Superior temporal gyrus (tissue), 1 donor: ENCODE results near the gene ADGRG7.

ENCODE experiments used
- DNase-seq: peaks from one replicate; pipeline ENCODE4 v3.0.0-alpha.2; 2016; ENCODE audit errors: extremely low spot score

ADGRG7 gene

DNA sequence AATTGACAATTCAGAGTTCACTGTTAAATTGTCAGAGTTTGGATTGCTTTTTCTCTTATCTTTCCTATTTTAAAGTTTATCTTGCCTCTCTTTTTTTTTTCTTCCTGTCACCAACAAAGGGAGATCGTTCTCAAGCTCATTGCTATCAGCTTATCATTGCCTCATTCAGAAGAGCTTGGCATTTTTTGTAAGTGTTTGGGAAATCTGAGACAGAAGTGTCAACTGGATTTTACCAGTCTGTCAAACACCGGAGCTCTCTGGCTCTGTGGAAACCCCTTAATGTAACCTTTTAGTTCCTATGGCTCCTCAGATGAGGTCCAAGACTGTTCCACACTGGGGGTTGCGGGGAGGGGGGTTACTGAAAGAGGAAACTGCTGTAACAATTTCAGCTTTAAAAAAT lies 89.3 kb downstream of the ADGRG7 start:
- DNase-seq: no peak

DNA sequence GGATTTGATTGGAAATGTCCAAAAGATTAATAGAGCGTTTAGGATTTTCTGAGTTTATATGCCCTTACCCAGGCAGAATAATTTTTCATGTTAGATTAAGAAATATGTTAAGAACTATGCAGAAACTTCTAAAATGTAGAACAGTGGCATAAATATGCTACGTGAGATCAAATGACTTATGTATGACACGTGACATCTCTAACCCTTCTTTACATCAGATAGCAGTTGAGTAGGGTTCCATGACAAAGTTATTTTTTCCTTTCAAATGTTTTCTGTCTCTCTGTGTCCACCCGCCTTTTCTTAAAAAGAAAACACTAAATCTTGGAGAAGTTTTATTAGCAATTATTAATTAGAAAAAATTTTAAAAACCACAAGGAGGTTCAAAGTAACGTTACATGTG lies 91.3 kb downstream of the ADGRG7 start:
- DNase-seq: no peak

DNA sequence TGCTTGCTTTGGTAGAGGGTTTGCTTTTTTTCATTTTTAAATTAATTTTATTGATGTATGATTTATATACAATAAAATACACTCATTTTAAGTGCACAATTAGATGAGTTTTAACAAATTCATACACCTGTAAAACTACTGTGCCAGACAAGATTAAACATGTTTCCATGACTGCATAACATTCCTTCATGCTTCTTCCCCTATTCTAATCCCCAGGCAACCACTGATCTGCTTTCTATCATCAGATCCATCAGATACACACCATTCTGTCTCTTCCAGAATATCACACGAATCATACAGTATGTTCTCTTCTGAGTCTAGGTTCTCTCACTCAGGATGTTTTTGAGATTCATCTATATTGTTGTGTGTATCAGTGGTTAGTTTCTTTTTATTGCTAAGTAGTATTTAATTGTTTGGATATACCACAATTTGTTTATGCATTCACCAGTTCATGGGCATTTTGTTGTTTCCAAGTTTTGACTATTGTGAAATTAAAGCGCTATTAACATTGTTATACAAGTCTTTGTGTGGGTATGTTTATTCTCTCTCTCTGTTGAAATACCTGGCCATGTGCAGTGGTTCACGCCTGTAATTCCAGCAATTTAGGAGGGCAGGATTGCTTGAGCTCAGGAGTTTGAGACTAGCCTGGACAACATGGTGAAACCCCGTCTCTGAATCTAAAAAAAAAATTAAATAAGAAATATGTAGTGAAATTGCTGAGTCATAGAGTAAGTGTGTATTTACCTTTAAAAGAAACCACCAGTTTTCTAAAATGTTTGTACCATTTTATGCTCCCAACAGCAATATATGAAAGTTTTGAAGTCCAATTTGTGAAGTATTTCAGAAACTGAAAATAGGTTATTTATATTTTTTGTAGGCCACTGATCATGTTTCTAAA lies 92.9 kb downstream of the ADGRG7 start:
- DNase-seq: no peak

DNA sequence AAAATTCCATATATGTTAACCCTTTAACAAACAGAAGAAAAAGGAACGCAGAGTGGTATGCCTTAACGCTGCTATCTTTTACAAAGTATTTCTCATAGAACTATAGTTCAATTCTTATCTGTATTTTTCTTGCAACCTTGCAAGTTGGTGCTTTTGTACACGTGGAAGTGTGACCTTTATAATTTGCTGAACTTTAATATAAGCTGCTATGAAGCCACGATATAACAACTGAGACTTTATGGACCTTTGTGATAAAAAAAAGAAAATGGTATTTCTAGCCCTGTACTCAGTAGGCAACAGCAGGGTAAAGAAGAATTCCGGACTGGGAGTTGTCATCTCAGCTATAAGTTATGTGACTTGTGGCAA lies 93.6 kb downstream of the ADGRG7 start:
- DNase-seq: no peak

DNA sequence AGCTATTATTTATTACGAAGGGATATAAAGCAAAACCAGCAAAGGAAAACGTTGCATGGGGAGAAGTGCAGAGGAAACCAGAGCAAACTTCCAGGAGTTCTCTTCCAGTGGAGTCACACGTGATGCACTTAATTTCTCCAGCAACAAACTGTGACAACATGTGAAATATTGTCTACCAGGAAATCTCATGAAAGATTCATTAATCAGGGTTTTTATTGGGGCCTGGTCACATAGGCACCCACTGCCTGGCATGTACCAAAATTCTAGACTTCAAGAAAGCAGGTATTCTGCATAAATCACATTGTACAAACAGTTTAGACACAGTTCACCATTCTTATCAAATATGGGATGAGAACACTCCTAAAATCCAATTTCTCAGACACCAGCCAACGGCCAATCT lies 94.5 kb downstream of the ADGRG7 start:
- no peak for DNase-seq

DNA sequence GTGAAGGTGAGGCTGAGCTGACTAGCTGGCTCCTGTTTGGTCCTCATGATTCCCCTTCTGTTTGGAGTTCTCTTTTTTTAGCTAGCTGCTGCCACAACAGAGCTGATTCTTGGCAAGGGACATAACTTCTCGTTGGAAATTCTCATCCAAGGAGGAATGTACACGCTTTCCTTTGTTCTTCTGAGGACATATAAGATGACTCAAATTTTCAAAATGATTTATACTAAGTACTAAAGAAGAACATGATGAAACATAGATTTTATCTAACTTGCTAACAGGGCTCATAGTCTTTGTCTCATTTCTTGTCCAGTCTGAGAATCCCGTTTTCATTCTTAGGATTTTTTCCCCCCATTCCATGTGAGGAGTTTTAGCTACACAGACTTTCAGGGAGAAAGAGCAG lies 97.0 kb downstream of the ADGRG7 start:
- DNase-seq: no peak

DNA sequence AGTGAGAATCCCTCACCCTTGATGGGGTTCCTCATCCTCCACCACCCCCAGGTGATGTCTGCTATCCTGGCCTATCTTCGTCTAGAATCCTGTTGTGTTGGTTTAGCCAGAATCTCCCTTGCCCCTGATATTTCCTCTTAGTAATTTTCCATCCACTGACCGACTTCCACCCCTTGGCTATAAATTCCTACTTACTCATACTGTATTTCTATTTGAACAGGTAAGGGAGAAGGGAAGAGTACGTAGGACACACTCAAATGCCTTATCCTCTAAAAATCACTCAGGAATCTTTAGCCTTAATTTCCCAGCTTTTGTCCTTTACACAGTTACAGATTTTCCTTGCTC lies 99.2 kb downstream of the ADGRG7 start:
- no peak for DNase-seq

DNA sequence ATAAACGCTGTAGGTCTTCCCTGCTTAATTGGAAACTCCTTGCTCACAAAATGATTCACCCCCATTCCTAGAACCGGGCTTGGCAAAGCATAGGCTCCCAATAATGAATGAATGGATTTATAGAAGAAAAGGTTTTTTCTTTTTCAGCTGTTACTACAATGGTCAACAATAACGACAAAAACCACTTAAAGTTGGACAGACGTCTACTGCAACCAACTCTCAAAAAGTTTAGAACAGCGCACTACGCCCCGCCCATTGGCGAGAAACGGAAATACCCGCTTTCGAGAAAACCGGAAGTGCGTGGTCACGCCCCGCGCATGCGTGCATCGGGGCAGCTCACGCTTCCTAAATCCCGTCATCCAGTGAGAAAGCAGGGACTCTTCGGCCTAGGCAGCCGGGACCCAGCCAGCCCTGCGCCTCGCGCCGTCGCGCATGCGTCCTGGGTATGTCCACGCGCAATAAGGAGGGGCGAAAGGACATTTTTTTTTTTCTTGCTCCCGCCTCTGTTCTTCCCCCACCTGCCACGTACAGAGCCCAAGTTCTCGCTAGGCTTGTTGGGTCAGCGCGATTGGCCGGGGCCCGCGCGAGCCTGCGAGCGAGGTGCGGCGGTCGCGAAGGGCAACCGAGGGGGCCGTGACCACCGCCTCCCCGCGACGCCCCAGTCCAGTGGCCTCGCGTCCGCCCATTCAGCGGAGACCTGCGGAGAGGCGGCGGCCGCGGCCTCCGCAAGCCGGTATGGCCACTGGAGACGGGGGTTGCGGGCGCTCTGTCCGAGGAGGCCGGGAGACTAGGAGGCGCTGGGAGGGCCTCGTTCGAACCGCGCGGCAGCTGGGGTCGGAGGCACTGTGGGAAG lies 99.8 kb downstream of the ADGRG7 start, which contains the start of gene TFG:
Gene TFG (plus strand): TSS at position 506 of the 853 bp plus-strand sequence. CDS start 4,192 bp downstream, outside the sequence.
- peak; percentile 99 for DNase-seq

DNA sequence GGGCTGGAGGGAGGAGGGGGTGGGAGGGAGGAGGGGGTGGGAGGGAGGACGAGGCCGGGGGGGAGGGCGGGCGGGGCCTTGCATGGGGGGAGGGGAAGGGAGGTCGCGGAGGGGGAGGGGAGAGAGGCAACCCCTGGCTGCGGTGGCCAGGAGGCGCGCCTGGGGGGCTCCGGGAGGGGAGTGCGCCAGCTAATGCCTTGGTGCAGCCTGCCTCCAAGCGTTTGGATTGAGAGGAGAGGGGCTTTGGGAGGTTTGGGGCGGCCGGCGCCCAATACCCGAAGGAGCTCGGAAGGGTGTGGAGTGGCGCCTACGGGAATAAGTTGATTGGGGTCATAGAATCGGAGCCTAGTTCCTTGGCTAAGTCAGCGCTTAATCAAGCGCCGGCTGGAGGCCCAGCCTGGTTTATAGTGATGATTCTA lies 100.5 kb downstream of the ADGRG7 start:
- DNase-seq: no peak

DNA sequence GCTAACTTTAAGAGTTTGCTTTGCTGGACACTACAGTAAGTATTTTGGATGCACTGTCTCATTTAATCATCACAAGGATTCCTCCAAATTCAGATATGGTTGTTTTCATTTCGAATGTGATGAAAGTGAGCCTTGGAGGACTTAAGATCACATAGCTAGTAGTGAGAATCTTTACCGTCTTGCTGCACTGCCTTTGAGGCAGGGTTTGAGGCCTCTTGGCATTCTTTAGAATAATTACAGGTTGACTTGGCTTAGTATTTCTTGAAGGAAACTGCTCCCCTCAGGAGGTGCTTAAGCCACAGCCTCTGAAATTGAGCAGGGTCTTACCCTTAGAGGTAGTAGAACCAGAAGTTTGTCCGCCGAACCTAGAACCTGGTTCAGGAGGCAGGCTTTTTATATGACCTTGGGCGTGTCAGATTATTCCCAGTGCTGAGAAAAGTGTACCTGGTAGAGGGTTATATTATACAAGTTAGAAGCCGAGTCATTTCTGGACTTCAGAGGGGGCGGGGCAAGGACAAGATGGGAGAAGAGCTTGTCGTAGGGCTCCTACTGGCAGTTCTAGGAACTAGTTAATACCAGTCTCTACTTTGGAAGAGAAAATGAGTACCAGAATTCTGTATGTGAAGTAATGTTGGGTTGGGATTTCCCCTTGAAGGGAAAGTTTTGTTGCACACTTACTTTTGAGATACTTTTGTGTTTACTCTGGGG lies 101.0 kb downstream of the ADGRG7 start:
- DNase-seq: no peak

DNA sequence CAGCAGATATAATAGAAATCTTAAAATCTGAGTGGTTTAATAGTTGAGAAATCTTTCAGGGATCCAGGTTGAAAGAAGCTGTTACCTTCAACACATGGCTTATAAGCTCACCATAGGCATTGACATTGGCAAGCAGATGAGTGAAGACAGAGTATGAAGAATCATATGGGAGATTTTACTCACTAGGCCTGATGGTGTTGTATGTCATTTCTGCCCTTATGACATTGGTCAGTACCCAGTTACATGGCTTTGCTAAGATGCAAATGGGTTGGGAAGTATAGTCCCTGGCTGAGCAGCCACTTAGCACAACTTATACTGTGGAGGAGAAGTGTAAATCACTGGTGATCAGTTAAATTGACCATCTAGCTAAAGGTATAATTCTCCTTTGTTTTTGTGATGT lies 105.8 kb downstream of the ADGRG7 start:
- no peak for DNase-seq

DNA sequence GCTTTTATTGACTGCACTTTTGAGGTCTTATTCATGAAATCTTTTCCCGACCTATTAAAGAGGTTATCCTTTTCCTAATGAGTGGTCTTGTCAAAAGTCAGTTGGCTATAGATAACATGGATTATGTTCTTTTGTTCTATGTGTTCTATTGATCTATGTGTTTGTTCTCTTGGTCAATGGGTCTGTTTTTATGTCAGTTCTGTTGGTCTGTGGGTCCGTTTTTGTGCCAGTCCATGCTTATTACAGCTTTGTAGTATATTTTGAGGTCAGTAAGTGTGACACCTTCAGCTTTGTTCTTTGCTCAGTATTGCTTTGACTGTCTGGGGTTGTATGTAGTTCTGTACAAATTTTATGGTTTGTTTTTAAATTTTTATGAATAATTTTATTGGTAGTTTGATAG lies 107.7 kb downstream of the ADGRG7 start:
- DNase-seq: no peak

DNA sequence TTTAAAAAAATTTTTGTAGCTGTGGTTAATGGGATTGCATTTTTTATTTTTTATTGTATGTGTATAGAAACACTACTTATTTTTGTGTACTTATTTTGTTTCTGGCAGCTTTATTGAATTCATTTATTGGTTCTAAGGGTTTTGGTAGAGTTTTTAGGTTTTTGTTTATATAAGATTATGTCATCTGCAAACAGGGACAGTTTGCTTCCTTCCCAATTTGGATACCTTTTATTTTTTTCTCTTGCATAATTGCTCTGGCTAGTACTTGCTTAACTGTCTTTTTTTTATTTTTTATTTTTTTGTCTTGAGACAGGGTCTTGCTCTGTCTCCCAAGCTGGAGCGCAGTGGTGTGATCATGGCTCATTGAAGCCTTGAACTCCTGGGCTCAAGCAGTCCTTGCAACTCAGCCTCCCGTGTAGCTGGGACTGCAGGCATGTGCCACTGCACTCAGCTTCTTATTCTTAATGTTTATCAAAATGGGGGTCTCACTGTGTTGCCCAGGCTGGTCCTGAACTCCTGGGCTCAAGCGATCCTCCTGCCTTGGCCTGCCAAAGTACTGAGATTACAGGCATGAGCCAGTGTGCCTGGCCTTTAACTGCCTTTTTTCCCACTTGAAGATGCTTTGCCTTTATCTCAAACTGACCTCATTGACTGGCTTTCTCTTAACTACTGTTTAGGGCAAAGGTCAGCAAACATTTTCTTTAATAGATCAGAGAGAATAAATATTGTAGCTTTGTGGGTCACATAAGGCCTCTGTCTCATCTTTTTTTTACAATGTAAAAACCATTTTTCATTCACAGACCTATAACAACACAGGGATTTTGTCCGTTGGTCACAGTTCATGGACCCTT lies 108.5 kb downstream of the ADGRG7 start:
- no peak for DNase-seq

DNA sequence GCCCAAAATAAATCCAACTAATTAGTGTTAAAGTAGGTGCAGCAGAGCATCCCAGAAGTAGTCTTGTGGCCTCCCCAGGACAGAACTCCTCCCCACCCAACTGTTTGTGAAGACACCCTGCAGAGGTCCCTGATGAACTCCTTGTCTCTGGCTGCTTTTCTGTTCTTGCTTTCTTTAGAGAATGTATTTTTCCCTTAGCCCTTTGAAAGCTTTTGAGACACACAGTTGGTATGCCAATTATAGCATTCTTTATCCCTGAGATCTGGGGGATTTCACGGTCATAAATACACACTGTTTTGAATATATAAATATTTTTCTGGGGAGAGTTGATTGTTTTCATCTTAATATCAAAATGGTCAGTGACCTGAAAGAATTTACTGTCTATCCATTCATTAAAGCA lies 109.7 kb downstream of the ADGRG7 start:
- DNase-seq: no peak

DNA sequence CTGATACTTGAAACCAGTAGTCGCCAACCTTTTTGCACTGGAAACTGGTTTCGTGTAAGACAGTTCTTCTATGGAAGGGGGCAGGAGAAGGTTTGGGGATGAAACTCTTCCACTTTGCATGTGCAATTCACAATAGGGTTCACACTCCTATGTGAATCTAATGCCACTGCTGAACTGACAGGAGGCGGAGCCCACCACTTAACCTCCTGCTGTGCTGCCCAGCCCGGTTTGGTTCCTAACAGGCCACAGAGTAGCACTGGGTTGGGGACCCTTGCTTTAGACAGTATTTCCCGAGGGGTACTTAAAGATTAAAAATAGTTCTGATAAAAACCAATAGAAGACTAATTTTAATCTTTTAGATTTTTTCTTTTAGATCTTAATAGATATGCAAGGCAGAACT lies 111.0 kb downstream of the ADGRG7 start:
- no peak for DNase-seq

DNA sequence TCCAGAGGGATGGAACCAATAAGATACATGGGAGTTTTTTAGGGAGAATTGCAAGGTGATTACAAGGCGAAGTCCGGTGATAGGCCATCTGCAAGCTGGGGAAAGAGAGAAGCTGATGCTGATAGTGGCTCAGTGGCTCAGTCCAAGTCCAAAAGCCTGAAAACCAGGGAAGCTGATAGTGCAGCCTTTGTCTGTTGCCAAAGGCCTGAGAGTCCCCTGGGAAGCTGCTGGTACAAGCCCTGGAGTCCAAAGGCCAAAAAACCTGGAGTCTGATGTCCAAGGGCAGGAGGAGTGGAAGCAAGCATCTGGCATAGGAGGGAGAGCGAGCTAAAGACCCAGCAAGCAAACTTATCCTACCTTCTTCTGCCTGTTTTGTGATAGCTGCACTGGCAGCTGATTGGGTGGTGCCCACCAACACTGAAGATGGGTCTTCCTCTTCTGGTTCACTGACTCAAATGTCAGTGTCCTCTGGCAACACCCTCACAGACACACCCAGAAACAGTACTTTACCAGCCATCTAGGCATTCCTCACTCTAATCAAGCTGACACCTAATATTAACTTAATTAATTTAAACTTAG lies 116.6 kb downstream of the ADGRG7 start:
- no peak for DNase-seq

DNA sequence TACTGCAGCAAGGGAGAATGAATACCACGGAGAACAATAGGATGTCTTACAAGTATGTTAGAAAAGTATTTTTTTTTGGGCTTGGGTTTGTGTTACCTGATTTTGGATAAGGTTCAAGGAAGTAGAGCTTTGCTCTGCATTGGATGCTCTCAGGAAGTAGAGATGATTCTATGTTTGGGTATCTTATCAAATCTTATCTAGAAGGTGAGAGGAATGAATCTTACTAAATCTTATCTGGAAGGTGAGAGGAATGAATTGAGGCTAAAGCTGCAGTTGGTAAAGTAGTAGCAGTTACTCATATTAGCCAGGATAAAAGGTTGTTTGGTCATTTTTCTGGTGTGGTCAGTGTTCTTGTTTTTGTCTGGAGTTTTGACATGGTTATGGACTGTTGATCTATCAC lies 117.3 kb downstream of the ADGRG7 start:
- DNase-seq: no peak

DNA sequence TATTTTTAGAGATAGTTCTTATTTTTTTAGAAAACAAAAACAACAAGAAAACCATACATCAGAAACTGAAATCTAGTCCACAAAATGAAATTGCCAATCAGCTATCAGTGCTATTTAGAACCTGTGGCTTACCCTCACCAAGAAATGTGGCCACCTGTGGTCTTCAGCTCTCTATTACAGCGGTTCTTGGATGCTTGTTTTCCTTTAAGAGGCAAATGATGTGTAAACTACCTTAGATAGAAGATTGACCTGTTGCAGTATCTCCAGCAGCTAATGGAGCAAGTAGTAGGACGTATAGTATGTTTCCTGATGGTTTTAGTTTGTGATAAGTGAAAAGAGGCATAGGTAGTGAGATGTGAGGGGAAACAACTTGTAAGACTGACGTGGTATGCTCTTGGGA lies 121.1 kb downstream of the ADGRG7 start:
- no peak for DNase-seq

DNA sequence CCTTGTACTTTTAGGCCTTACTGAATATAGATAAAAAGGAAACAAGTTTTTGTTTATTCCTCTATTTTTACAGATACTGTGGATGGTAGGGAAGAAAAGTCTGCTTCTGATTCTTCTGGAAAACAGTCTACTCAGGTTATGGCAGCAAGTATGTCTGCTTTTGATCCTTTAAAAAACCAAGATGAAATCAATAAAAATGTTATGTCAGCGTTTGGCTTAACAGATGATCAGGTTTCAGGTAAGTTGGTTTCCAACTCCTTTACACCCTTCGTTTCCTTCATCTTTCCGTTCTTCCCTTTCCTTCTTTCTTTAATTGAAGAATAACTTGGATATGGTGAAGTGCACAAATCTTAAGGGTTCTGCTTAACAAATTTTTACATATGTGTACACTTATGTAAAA lies 123.0 kb downstream of the ADGRG7 start:
- DNase-seq: no peak

DNA sequence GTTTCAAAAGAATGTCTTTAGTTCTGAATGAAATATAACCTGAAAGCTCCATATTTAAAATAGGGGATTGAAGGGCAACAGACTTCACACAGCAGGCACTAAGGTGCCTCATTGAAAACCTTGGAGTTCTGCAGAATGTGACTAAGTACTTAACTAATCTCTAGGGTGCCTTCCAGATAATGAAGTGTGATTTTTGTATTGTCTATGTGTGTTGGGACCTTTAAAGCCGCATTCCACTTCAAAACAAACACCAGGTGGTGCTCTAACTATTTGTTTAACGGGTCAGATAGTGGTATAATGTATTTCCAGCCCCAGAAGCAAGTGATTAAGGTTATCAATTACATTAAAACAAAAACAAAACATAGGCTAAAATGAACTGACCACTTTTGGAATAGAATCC lies 127.9 kb downstream of the ADGRG7 start:
- peak; percentile 42 for DNase-seq

DNA sequence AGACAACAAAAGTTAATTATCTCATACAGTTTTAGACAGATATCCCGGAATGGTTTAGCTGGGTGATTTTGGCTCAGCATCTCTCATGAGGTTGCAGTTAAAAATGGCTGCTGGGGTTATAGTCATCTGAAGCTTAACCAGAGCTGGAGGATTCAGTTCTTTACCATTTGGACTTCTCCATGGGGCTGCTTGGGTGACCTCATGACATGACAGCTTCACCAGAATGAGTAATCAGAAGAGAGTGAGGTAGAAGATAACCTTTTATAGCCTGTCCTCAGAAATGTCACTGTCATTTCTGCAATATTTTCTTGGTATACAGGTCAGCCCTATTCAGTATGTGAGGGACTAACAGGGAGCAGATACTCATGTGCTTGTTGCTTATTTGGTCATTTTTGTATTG lies 130.8 kb downstream of the ADGRG7 start:
- DNase-seq: no peak
